HG03064 (cell line): ENCODE results near the gene DOCK8.

Experiments used
- ATAC-seq: cut with Tn5 transposase; IDR thresholded peaks from one replicate; pipeline ENCODE4 v1.9.1; 2021; ENCODE audit warnings: low read depth; ENCODE audit not compliant: unreplicated experiment

Gene DOCK8

DNA sequence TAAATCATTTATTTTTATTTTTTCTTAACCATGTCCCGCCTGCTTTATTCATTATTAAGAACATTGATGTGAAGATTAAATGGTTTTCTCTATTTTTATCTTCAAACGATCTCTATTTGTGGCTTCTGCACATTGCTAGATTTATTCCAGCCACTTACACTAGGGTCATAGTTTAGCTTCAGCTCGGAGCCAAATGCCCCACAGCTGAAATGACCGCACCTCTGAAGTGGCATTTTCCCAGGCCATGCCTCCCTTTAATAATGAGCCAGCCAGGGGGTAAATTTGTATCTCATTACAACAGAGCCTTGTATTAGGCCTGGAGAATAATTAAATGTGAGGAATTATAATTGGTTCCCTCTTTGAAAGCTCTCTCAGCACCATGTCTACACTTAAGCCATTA, 89.4 kb downstream of the DOCK8 start:
- no peak for ATAC-seq

DNA sequence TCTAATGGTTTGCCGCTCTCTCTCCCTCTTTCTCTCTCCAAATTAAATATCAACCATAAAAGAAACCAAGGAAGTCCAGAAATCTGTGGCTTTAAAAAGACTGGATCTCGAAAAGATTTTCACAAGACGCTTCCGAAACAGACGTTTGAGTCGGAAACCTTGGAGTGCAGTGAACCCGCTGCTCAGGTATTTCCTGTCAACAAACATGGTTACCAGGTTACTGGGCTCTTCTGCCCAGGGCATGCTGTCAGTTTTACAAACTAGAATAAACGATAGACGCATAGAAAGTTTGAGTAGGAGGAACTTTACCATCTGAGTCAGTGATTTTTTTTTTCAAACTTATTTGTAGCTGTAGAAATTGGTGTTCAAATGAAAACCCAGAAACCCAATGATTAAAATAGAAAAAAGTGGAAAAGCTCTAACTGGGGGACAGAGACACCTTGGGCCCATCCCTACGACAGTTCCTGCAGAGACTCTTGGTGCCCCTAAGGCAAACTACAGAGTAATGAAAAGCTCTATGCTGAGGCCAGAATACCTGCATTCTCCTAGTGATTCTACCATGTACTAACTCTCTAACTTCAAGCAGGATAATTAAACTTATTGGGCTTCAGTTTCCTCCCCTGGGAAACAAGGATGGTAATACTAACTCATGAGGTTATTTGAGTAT, 90.0 kb downstream of the DOCK8 start:
- ATAC-seq: no peak

DNA sequence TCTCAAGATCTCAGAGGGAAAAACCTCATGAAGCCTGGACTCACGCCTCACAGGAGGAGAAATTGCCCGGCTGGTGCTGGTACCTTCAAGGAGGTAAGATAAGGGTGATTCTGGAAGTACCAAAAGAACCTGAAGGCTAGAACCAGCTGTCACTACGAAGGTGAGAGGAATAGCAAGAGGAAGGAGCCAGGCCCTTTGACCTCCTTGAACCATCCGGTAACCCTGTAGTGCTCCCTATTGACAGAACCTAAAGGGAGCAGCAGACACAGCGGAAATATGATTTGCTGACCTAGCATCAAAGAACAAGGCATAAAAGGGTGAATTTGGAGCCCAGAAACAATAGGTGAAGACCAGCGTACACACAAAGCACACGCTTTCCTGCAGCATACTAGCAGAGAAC, 92.2 kb downstream of the DOCK8 start:
- no peak for ATAC-seq

DNA sequence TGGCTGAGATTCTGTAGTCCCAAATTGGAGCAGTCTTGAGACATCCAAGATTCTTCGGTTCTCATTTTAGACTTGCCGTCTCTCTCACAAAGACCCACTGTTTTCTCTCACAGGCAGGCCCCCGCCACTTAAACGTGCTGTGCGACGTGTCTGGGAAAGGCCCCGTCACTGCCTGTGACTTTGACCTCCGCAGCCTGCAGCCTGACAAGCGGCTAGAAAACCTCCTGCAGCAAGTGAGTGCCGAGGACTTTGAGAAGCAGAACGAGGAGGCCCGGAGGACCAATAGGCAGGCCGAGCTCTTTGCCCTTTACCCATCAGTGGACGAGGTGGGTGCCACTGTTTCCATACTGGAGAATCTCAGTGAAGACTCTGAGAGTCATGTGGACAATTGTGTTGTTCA, 97.2 kb downstream of the DOCK8 start:
- ATAC-seq: no peak

DNA sequence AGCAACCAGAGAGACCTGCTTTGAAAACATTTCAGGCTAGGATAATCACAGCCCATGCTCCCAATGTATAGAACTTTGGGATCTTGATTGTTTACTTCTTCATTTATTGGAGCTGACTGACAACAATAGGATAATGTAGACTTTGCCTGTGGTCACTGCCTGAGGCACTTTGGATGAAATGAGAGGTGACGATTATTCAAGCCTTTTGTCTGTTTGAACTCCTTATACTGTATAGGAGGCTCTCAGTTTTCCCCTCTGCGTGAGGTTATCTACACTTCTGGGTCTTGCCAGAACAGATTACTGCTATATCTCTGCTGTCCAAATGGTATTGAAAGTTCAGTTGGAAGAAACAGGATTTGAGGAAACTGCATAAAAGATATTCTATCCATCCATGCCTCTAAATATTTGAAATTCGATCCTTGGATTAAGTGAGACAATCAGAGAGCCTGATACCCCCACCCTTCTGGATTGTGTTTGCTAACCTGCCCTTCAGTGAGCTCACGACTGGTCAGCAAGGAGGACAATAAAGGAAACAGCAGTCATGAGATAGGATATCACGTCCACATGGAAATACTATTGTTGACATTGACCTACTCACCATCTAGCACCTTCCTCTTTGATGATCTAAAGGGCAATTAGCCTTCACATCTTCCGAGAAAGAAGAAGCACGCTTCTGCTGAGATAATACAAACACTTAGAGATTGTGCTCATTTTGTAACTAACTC, 98.1 kb downstream of the DOCK8 start:
- ATAC-seq: no peak

DNA sequence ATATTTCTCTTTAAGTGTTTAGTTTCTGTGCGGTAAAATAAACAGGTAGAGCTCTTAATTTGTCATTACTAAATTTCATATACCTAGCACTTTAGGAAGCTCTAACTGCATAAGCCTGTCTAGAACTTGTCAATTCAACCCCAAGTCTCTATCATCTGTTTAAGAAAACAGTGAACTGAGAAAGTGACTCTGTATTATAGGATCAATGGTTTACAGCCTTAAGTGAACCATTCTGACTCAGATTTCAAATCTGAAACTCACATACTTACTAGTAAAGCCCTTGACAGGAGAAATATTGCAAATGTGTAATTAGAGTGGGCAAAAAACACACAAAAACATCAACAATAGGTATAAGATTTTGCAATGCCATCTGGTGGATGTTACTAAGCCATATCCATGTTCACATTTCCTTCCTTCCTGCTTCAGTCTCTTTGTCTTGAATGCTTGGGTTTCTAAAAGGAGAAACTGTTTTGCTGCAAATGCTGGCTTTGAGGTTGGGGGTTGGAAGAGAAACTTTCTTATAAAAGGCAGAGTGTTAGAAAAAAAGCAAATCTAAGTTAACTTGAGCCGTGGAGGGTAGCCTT, 101.8 kb downstream of the DOCK8 start:
- no peak for ATAC-seq

DNA sequence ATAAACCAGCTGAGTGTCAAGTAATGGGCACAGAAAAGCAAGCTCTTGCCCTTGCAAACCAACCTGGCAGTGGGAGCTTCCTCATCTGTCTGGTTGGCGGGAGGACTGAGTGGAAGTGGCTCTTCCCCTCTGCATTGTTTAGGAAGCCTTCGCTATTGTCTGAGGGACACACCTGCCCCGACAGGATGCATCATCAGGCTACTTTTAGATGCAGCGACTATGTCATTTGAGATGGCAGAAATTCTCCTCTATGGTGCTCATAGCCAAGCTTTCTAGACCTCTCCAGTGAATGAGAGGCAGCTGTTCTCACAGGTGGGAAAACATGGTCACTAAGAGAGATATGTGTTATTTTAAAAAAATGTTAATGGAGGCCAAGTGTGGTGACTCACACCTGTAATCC, 104.0 kb downstream of the DOCK8 start:
- ATAC-seq: no peak

DNA sequence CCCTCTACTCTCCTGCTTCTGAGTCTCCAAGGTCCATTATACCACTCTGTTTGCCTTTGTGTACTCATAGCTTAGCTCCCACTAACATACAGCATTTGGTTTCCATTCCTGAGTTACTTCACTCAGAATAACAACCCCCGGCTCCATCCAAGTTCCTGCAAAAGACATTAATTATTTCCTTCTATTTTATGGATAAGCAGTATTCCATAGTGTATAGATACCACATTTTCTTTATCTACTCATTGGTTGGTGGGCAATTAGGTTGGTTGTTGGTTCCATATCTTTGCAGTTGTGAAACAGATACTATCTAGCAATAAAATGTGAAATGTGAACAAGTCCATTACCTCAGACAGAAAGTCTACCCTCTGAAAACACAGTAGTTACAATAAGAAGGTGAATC, 110.3 kb downstream of the DOCK8 start:
- ATAC-seq: no peak

DNA sequence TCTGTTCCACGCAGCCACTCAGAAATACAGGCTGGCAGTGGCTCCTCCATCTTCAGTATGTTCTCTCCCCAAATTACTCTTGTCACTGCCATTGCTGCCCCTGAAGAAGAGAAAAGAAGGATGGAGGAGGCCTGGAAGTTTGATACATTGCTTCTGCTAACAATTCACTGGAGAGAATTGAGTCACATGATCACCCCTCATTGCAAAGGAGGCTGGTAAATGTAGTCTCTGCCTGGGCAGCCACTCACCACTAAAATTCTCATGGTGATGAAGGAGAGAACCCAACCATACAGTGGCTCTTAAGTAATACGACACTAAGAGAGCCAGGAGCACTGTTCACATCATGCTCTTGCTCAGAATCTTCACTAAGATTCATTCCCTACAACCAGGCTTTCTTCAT, 112.0 kb downstream of the DOCK8 start:
- ATAC-seq: no peak

DNA sequence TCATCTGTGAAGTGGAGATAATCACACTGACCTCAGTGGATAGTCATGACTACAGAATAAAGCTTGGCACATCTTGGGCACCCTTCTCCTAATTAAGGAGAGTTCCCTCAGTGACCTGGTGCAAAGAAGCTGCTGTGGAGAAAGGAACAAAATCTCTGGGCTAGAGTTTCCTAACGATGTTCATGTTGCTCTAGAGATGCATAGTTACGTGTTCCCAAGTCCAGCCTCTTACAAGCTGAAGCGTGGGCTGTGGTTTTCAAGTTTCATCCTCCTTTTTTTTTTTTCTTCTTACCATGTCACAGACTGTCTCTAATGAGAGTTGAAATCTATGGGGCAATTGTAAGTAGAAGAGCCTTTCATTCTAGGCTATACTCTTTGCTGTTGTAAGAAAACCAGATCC, 113.8 kb downstream of the DOCK8 start:
- no peak for ATAC-seq

DNA sequence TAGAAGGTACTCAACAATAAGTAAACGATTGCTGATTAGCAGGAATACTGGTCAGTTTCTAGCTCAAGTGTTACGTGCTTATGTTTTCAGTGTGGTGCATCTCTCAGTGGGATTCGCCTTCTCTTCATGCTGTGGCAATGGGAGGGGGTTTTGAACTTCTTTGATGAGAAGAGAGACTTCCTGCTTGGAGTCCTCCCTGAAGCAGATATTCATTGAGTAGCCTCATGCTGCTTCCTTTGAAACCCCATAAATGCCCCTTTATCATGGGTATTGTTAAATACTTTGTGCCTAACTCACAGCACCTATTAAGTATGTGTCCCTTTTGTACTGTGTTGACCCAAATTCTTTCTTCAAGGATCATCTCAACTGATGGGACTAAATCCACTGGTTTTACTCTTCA, 116.5 kb downstream of the DOCK8 start:
- no peak for ATAC-seq

DNA sequence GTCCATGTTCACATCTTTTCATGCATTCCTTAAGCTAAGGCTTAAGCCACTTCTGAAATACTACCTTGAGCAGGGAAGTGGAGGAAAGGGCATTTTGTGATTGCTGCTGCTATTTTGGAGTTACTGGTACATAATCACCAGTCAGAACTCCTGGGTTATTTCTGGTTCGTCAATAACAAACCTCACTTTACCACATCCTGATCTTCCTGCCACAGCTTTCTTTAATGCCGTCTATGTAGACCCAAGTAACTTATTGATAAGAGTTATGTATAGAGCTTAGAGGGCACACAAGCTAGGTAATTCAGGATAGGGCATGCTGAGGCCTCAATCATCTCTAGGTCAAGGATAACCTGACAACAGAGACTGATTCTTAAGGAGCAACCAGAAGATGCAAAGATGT, 120.7 kb downstream of the DOCK8 start:
- ATAC-seq: no peak

DNA sequence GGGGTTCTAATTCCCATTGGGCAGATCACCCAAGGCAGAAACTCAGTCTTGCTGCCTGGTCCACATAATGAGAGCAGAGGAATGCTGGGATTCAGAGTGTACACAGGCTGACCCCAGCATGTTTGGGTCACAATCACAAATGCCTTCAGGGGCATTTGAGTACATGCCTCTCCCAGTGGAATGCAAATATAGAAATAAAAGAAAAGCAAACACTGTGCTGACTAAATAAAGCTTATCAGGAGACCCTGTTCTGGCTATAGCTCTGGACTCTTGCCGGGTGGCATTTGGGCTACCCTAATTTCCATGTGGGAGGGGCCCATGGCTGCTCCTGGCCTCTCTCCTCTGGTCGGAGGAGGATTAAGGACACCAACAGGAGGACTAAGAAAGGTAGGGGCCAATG, 121.4 kb downstream of the DOCK8 start:
- ATAC-seq: no peak

DNA sequence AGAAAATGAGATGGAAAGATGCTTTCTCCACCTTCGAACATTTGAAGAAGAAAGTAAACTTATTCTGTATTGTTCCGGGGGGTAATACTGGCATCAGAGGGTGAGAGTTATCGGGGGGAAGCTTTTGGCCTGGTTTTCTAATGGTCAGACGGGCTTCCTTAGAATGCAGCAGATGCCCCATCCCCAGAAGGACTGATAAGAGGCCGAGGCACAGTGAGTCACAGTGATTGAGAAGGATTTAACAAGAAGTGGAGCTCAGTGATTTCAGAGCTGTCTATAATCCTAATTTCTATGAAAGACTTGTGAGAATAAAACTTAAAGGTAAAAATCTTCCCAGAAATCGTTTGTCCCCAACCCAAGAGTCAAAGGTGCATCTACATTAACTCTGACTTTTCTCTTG, 123.9 kb downstream of the DOCK8 start:
- no peak for ATAC-seq

DNA sequence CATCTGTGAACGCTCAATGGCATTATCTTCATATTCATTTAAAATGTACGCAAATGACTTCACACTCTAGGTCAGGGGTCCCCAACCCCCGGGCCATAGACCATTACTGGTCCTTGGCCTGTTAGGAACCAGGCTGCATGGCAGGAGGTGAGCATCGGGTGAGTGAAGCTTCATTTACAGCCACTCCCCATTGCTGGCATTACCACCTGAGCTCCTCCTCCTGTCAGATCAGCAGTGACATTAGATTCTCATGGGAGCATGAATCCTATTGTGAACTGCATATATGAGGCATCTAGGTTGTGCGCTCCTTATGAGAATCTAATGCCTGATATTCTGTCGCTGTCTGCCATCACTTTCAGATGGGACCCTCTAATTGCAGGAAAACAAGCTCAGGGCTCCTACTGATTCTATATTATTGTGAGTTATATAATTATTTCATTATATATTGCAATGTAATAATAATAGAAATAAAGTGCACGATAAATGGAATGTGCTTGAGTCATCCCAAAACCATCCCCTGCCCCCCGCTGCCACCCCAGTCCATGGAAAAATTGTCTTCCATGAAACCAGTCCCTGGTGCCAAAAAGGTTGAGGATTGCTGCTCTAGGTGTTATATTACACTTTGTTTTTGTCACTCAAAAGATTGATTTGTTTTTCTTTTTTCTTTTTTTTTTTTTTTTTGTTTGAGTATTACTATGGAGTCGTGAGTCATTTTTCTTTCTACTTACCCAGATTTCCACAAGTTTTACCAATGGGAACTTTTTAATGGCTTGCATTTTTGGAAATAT, 127.2 kb downstream of the DOCK8 start:
- no peak for ATAC-seq

DNA sequence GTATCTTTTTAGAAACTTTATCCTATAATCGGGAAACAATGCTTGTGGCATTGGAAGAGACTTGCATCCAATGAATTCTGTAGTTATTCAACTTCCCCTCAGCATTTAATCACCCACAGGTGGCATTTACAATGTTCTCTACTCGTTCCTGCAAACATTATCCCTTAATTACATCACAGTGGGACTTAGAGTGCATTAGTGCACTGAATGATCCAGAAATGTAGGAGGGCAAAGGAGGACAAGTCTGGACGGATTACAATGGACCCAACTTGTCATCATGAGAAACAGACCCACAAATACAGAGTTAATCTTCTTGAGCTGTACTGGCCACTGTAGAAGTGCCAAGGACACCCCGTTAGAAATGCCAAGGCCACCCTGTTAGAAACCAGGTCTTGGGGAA, 129.1 kb downstream of the DOCK8 start:
- ATAC-seq: no peak

DNA sequence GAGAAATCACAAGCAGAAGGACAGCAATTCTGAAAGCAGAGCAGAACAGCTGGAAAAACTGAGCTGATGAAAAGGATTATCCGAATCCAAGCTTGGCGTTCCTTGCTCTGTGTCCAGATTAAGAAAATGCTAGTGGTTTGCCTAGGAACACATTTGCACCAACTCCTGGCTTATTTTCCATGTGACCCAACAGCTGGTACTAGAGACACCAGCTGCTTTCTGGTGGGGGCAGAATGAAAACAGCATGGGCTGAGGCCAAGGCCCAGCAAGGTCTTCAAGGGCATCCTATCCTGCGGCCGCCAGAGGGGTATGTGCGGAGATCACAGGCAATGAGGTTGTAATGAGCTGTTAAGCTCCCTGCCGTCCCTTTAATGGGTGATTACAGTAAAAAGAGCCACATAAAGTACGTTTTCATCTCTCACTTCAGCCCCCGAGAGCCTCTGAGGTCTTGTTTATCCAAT, 131.5 kb downstream of the DOCK8 start:
- ATAC-seq: no peak

DNA sequence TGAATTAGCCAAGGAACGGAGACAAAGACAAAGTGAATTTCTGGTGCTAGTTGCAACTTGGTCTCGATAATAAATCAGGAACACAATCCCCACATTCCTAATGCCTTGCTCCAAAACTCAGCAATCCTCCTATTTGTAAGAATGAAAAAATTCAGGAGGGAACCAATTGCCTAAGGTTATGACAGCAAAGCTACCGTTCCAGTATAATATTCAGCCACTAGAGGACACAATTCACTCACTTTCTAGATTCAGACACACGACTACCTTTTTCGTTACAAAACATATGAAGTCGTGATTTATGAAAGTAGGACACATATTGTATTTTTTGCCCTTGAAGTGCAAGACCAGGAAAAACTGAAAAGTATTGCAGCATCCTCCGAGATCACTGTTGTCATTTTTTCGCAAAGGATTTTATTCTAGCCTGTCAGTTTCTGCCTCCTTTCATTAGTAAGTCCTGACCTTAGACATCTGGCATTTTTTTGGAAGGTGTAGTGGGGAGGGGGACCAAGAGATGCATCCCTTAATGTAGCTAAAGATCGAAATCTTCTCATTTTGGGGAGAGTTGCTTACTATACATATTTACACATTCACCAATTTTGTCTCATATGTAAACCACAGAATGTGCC, 133.1 kb downstream of the DOCK8 start:
- ATAC-seq: no peak

DNA sequence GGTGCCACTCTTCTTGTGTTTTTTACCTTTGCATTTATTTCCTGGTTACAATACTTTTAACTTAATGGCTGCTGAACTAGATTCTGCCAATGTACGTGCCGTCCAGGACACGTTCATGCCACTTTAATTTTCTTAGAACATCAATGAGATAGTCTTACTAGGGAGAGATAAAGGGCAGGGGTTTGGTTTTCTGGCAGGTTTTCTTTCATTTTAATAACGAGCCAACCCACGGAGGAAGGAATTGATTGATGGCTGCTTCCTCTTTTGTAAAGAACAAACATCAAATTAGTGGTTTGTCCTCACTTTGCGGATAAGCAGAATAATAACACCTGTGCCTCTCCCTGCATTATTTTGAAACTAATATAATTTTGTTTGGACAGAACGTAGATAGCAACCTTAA, 135.7 kb downstream of the DOCK8 start:
- ATAC-seq: no peak

DNA sequence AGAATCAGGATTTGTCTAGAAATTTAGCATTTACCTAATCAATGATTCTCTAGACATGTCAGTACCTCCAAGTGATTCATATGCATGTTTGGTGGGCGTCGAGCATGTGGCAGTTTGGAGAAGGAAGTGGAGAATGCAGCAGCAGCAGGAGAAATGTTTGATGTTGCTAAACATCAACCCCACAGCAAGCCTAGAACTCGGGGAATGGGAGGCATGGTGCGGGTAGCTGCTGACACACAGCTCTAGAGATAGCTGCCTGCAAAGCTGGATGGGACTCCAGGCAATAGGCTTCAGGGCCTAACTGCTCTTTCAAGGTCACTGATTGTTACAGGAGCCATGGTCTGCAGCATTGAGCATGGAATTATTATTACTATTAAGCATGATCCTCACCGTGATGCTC, 137.3 kb downstream of the DOCK8 start:
- no peak for ATAC-seq

DNA sequence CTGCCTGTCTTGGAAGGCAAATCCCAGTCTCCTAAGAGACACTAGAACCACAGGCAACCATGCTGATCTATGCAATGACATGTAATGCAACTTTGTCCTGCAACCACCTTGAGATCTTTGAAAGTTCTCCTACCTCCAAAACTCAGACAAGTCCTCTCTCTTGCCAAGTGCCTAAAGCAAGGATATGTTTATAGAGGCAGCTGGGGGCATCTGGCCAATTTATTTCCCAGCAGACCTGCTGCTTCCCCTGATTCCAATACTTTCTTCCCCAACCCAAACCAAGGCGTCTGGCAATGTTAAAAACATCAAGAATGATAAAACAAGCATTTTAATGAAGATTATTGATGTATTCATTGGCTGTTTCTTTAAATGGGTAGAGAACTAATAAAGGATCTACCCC, 138.4 kb downstream of the DOCK8 start:
- ATAC-seq: no peak
